ENCODE data around the gene CTLA4. TPM values are rescaled to one million over a fixed set of nuclear protein-coding genes. Genes with fewer than 3 reads are reported as not detected.

Gene CTLA4
- total and polyA plus RNA-seq, 7 donors = 0.10 TPM; not detected in 6

GRCh38 chr2:203908797-203909185 lies 41.2 kb downstream of the CTLA4 start:
- DNase-seq (no peak), ATAC-seq (peak in 3 of 4 donors; percentile 25 to 71 (median 65))
- 9 to 13% (median 11%) methylated on average over 3 of the region's 3 CpGs for WGBS, 3 donors
- H3K4me3 ChIP-seq = no peak overlapping the region
- H3K9me3 ChIP-seq = no peaks in the 10 kb centered on the region
- H3K27me3 ChIP-seq (ENCODE audit: insufficient read depth in 3 of 3, low read length in 2 of 3) = no peaks in the 10 kb centered on the region
- H3K36me3 ChIP-seq (ENCODE audit: insufficient read depth in 1 of 2, low read depth in 1 of 2) = no peaks in the 10 kb centered on the region
- H3K27ac ChIP-seq = peak overlapping the region; percentile 27
- H3K4me1 ChIP-seq = peaks cover 11% of the 10 kb centered on the region
- intact Hi-C loops (cut with DNase I) = loop anchor here in 1 of 2 donors (2.0 to 10.0 kb wide), 2 partner anchors 224 to 424 kb away; no protein-coding TSS in a partner anchor
- TF ChIP-seq CTCF (IDR thresholded peaks at IDR 0.05) = no peak

GRCh38 chr2:203909261-203909967 lies 41.8 kb downstream of the CTLA4 start:
- Histone ChIP-seq H3K4me1 (peaks cover 11% of the 10 kb centered on the region), H3K36me3 (ENCODE audit: insufficient read depth in 1 of 2, low read depth in 1 of 2) (no peaks in the 10 kb centered on the region), H3K27me3 (ENCODE audit: insufficient read depth in 3 of 3, low read length in 2 of 3) (no peaks in the 10 kb centered on the region), H3K27ac (peak overlapping the region; percentile 27), H3K9me3 (no peaks in the 10 kb centered on the region), H3K4me3 (peak overlapping the region; percentile 45)
- WGBS, 3 donors = 2 to 7% (median 3%) methylated on average over 8 of the region's 8 CpGs
- peak; percentile 70 to 87 (median 76) for ATAC-seq
- DNase-seq = no peak
- intact Hi-C loops (cut with DNase I) = loop anchor here in 1 of 2 donors (2.0 to 10.0 kb wide), 2 partner anchors 225 to 425 kb away; no protein-coding TSS in a partner anchor
- TF ChIP-seq CTCF (IDR thresholded peaks at IDR 0.05) = peak; percentile 85

GRCh38 chr2:203909974-203910373 lies 42.4 kb downstream of the CTLA4 start:
- DNase-seq = no peak

GRCh38 chr2:203913947-203914346 lies 46.4 kb downstream of the CTLA4 start:
- DNase-seq (no peak), ATAC-seq (no peak)
- Histone ChIP-seq H3K36me3 (ENCODE audit: insufficient read depth in 1 of 2, low read depth in 1 of 2) (no peaks in the 10 kb centered on the region), H3K4me3 (no peak overlapping the region), H3K9me3 (no peaks in the 10 kb centered on the region), H3K4me1 (peaks cover 2% of the 10 kb centered on the region), H3K27ac (no peak overlapping the region), H3K27me3 (ENCODE audit: insufficient read depth in 3 of 3, low read length in 2 of 3) (no peaks in the 10 kb centered on the region)
- 74 to 82% (median 79%) methylated on average over 8 of the region's 8 CpGs for WGBS, 3 donors
- no peak for TF ChIP-seq CTCF (IDR thresholded peaks at IDR 0.05)
- intact Hi-C loops (cut with DNase I) = loop anchor here (5.0 kb wide), 2 partner anchors 97 to 432 kb away; no protein-coding TSS in a partner anchor

More at GRCh38 chr2:203909974-203910373, 42.4 kb downstream of the CTLA4 start:
- intact Hi-C loops (cut with DNase I) = loop anchor here (2.0 to 10.0 kb wide), 4 partner anchors 93 to 428 kb away; no protein-coding TSS in a partner anchor
- H3K27me3 ChIP-seq (ENCODE audit: insufficient read depth in 3 of 3, low read length in 2 of 3) = no peaks in the 10 kb centered on the region
- ATAC-seq = peak in 1 of 4 donors; percentile 6
- WGBS, 3 donors = 11 to 17% (median 12%) methylated on average over 5 of the region's 5 CpGs
- H3K9me3 ChIP-seq = no peaks in the 10 kb centered on the region
- no peaks in the 10 kb centered on the region for H3K36me3 ChIP-seq (ENCODE audit: insufficient read depth in 1 of 2, low read depth in 1 of 2)
- peak overlapping the region; percentile 45 for H3K4me3 ChIP-seq
- H3K27ac ChIP-seq = no peak overlapping the region
- peaks cover 11% of the 10 kb centered on the region for H3K4me1 ChIP-seq
- no peak for TF ChIP-seq CTCF (IDR thresholded peaks at IDR 0.05)
